HepG2 (cell line): Measurements from ENCODE around the gene ACOT8. TPM values are rescaled to one million over a fixed set of nuclear protein-coding genes. Genes with fewer than 3 reads are reported as not detected.
A peak's percentile ranks its signal among the peaks of the same experiment; 100 is the strongest.

ENCODE experiments used
- CBX2 ChIP-seq, 2 experiments: fragments of 200-600 bp in 1 of 2; sonication (generic); formaldehyde crosslinking in 1 of 2; IDR thresholded peaks; 2 replicates each; pipeline versions ENCODE4 v1.7.0 to v1.8.1; 2018 to 2022; ENCODE audit warnings: low read depth in 2 of 2, low read length in 1 of 2, mild to moderate bottlenecking in 1 of 2, missing genetic modification reagents in 1 of 2
- EEA1 ChIP-seq: sonication (generic); formaldehyde crosslinking; IDR thresholded peaks from 2 replicates; pipeline ENCODE4 v1.5.1; 2020; ENCODE audit warnings: mild to moderate bottlenecking, missing genetic modification reagents, borderline replicate concordance
- FOXC1 ChIP-seq: sonication (generic); formaldehyde crosslinking; IDR thresholded peaks from 2 replicates; pipeline ENCODE4 v1.8.0; 2022; ENCODE audit warnings: mild to moderate bottlenecking, missing genetic modification reagents, borderline replicate concordance
- GABPB1 ChIP-seq: IDR thresholded peaks from 2 replicates; pipeline ENCODE4 v1.6.1; 2016; ENCODE audit warnings: mild to moderate bottlenecking, missing genetic modification reagents, moderate library complexity, missing compliant biosample characterization
- IRF2 ChIP-seq: IDR thresholded peaks from 2 replicates; pipeline ENCODE4 v1.6.1; 2018; ENCODE audit warnings: missing genetic modification reagents, missing compliant biosample characterization
- KDM5A ChIP-seq: fragments of 200-600 bp; sonication (generic); IDR thresholded peaks from 2 replicates; pipeline ENCODE4 v1.7.0; 2018; ENCODE audit warnings: antibody characterized with exemption, mild to moderate bottlenecking, low read length, borderline replicate concordance
- MBD4 ChIP-seq: IDR thresholded peaks from 2 replicates; pipeline ENCODE4 v1.6.1; 2012; ENCODE audit warnings: low read length, inconsistent platforms, borderline replicate concordance
- MNT ChIP-seq: fragments of 450-650 bp; IDR thresholded peaks from 2 replicates; pipeline ENCODE4 v1.6.1; 2016
- MTA1 ChIP-seq: sonication (generic); formaldehyde crosslinking; IDR thresholded peaks from 2 replicates; pipeline ENCODE4 v1.4.0; 2020; ENCODE audit warnings: missing genetic modification reagents, mild to moderate bottlenecking, borderline replicate concordance
- NAIF1 ChIP-seq: sonication (generic); formaldehyde crosslinking; IDR thresholded peaks from 2 replicates; pipeline ENCODE4 v1.5.0; 2020; ENCODE audit warnings: mild to moderate bottlenecking, missing genetic modification reagents, borderline replicate concordance
- NR1H2 ChIP-seq: sonication (generic); formaldehyde crosslinking; IDR thresholded peaks from 2 replicates; pipeline ENCODE4 v1.8.1; 2022; ENCODE audit warnings: low read depth, missing genetic modification reagents, borderline replicate concordance
- REL ChIP-seq: sonication (generic); formaldehyde crosslinking; conservative IDR thresholded peaks from 2 replicates; pipeline ENCODE4 v1.8.0; 2022; ENCODE audit warnings: mild to moderate bottlenecking, missing genetic modification reagents, moderate library complexity
- SRF ChIP-seq: IDR thresholded peaks from 2 replicates; pipeline ENCODE4 v1.6.1; 2011; ENCODE audit warnings: mild to moderate bottlenecking, low read depth, low read length, moderate library complexity
- TBX2 ChIP-seq: sonication (generic); formaldehyde crosslinking; IDR thresholded peaks from 2 replicates; pipeline ENCODE4 v1.5.0; 2020; ENCODE audit warnings: missing genetic modification reagents, mild to moderate bottlenecking, borderline replicate concordance
- TGIF2 ChIP-seq: IDR thresholded peaks from 2 replicates; pipeline ENCODE4 v1.6.1; 2016; ENCODE audit warnings: control low read depth, missing compliant biosample characterization
- TOPORS ChIP-seq: sonication (generic); formaldehyde crosslinking; IDR thresholded peaks from 2 replicates; pipeline ENCODE4 v1.8.0; 2023; ENCODE audit warnings: mild to moderate bottlenecking, missing genetic modification reagents
- ZBTB43 ChIP-seq: sonication (generic); formaldehyde crosslinking; conservative IDR thresholded peaks from 2 replicates; pipeline ENCODE4 v1.4.0; 2020; ENCODE audit warnings: missing genetic modification reagents
- ZFX ChIP-seq: sonication (generic); formaldehyde crosslinking; IDR thresholded peaks from 2 replicates; pipeline ENCODE4 v1.4.0; 2020; ENCODE audit warnings: mild to moderate bottlenecking, low read depth, missing genetic modification reagents, moderate library complexity
- ZNF124 ChIP-seq: sonication (generic); formaldehyde crosslinking; IDR thresholded peaks from 2 replicates; pipeline ENCODE4 v1.4.0; 2020; ENCODE audit warnings: missing genetic modification reagents
- ZNF33B ChIP-seq: sonication (generic); formaldehyde crosslinking; IDR thresholded peaks from 2 replicates; pipeline ENCODE4 v1.5.1; 2020; ENCODE audit warnings: mild to moderate bottlenecking, missing genetic modification reagents
- ZNF354B ChIP-seq: sonication (generic); formaldehyde crosslinking; IDR thresholded peaks from 2 replicates; pipeline ENCODE4 v1.8.0; 2022; ENCODE audit warnings: mild to moderate bottlenecking, missing genetic modification reagents
- ZNF430 ChIP-seq: sonication (generic); formaldehyde crosslinking; IDR thresholded peaks from 2 replicates; pipeline ENCODE4 v1.9.0; 2021; ENCODE audit warnings: mild to moderate bottlenecking, missing genetic modification reagents
- ZNF484 ChIP-seq: sonication (generic); formaldehyde crosslinking; IDR thresholded peaks from 2 replicates; pipeline ENCODE4 v1.5.1; 2020; ENCODE audit warnings: mild to moderate bottlenecking, low read depth, missing genetic modification reagents, borderline replicate concordance
- ZNF501 ChIP-seq: sonication (generic); formaldehyde crosslinking; IDR thresholded peaks from 2 replicates; pipeline ENCODE4 v1.5.1; 2020; ENCODE audit warnings: mild to moderate bottlenecking, moderate library complexity, missing genetic modification reagents
- ZNF547 ChIP-seq: sonication (generic); formaldehyde crosslinking; IDR thresholded peaks from 2 replicates; pipeline ENCODE4 v1.5.1; 2020; ENCODE audit warnings: mild to moderate bottlenecking, missing genetic modification reagents
- ZNF619 ChIP-seq: sonication (generic); formaldehyde crosslinking; IDR thresholded peaks from 2 replicates; pipeline ENCODE4 v1.4.0; 2020; ENCODE audit warnings: mild to moderate bottlenecking, missing genetic modification reagents
- ZNF749 ChIP-seq: sonication (generic); formaldehyde crosslinking; IDR thresholded peaks from 2 replicates; pipeline ENCODE4 v1.8.0; 2022; ENCODE audit warnings: mild to moderate bottlenecking, missing genetic modification reagents, moderate library complexity, borderline replicate concordance
- ZNF792 ChIP-seq: IDR thresholded peaks from 2 replicates; pipeline ENCODE4 v1.6.1; 2016
- ZNF839 ChIP-seq: sonication (generic); formaldehyde crosslinking; IDR thresholded peaks from 2 replicates; pipeline ENCODE4 v1.4.0; 2020; ENCODE audit warnings: missing genetic modification reagents, mild to moderate bottlenecking, borderline replicate concordance
- polyA plus RNA-seq, 8 experiments: library from polyadenylated mRNA; depleted of rRNA in 3 of 8; stranded (reverse) in 7 of 8; unstranded in 1 of 8; fragments of >200 nt; fragmentation: Illumina TruSeq in 4 of 8; extraction: Trizol in 4 of 8; gene quantifications; 2 replicates each; pipeline versions ENCODE4 v1.2.1 to v1.2.3, GENCODE V29; 2011 to 2016; ENCODE audit warnings: low read depth in 4 of 8, missing spikeins in 1 of 8, mixed read lengths in 1 of 8; ENCODE audit not compliant: insufficient read depth in 1 of 8
- total RNA-seq, 5 experiments: library from RNA; depleted of rRNA; stranded (reverse); fragments of >200 nt; fragmentation: Illumina TruSeq; extraction: Trizol; gene quantifications; 2 replicates each; pipeline ENCODE4 v1.2.3, GENCODE V29; 2016; ENCODE audit warnings: low read depth in 1 of 5

Gene ACOT8
- total and polyA plus RNA-seq, 2 of the 13 experiments (the other 11 are each of a cell fraction or from before 2014, with no cell fraction given), result 31.4 to 45.5 TPM

GRCh38 chr20:45812157-45813005, 44.8 kb downstream of the ACOT8 start, which contains the start of gene UBE2C (continued):
- TF ChIP-seq ZNF839 (CRISPR knock-in tag) (no peak), ZNF354B (CRISPR knock-in tag) (0 out of 2 replicates have a peak, but pooled peaks have one; percentile 61), KDM5A (peak; percentile 65; the same call in 1 of the 2 replicates), FOXC1 (CRISPR knock-in tag) (no peak; the same call in 1 of the 2 replicates), EEA1 (CRISPR knock-in tag) (0 out of 2 replicates have a peak, but pooled peaks have one; percentile 74), ZBTB43 (no peak), IRF2 (no peak), NR1H2 (CRISPR knock-in tag) (no peak), ZNF749 (CRISPR knock-in tag) (peak; percentile 91; the same call in 1 of the 2 replicates), ZNF547 (0 out of 2 replicates have a peak, but pooled peaks have one; percentile 22), ZNF430 (no peak; the same call in 1 of the 2 replicates), TBX2 (CRISPR knock-in tag) (no peak), GABPB1 (CRISPR knock-in tag) (peak; percentile 63), ZNF33B (CRISPR knock-in tag) (no peak), CBX2 (IDR thresholded peaks at IDR 0.05; ENCODE audit: low read depth, low read length) (no peak), CBX2 (CRISPR knock-in tag; IDR thresholded peaks at IDR 0.05; ENCODE audit: low read depth) (no peak), MTA1 (CRISPR knock-in tag) (no peak), ZNF501 (CRISPR knock-in tag) (no peak), NAIF1 (no peak), TOPORS (CRISPR knock-in tag) (no peak), ZNF124 (CRISPR knock-in tag) (no peak), SRF (no peak), ZFX (CRISPR knock-in tag) (peak; percentile 94), ZNF484 (CRISPR knock-in tag) (no peak), MBD4 (no peak), TGIF2 (CRISPR knock-in tag) (0 out of 2 replicates have a peak, but pooled peaks have one; percentile 68), ZNF792 (CRISPR knock-in tag) (no peak), REL (CRISPR knock-in tag) (peak; percentile 89), ZNF619 (CRISPR knock-in tag) (no peak), MNT (peak; percentile 38)
